NOMO-1 treated with dmso at 0.1 percent for 144 hours (cell line): Measurements from ENCODE around the gene AQP12A.

Experiments
- DNase-seq: peaks from one replicate; lab custom pipeline; 2025; ENCODE audit not compliant: unreplicated experiment; lab: John Stamatoyannopoulos, UW

AQP12A gene

GRCh38 chr2:240722376-240722775 lies 30.7 kb downstream of the AQP12A start:
- no peak for DNase-seq

GRCh38 chr2:240722796-240723735 lies 31.4 kb downstream of the AQP12A start:
- DNase-seq = no peak

- no peak for DNase-seq
Measured at GRCh38 chr2:240723851-240724250, 32.2 kb downstream of the AQP12A start.

- DNase-seq = no peak
Measured at GRCh38 chr2:240724431-240724830, 32.8 kb downstream of the AQP12A start.

- no peak for DNase-seq
Measured at GRCh38 chr2:240725266-240725665, 33.6 kb downstream of the AQP12A start.

GRCh38 chr2:240725671-240726070 lies 34.0 kb downstream of the AQP12A start:
- no peak for DNase-seq

GRCh38 chr2:240726876-240727275 lies 35.2 kb downstream of the AQP12A start:
- DNase-seq = no peak

- DNase-seq = peak; percentile 14
Measured at GRCh38 chr2:240727439-240727838, 35.8 kb downstream of the AQP12A start.

- DNase-seq = no peak
Measured at GRCh38 chr2:240727913-240728312, 36.2 kb downstream of the AQP12A start.

- no peak for DNase-seq
Measured at GRCh38 chr2:240728361-240728760, 36.7 kb downstream of the AQP12A start.

GRCh38 chr2:240728827-240729226 lies 37.2 kb downstream of the AQP12A start:
- no peak for DNase-seq

- DNase-seq = no peak
Measured at GRCh38 chr2:240730501-240731177, 39.0 kb downstream of the AQP12A start.

GRCh38 chr2:240731178-240731545 lies 39.5 kb downstream of the AQP12A start:
- no peak for DNase-seq

- no peak for DNase-seq
Measured at GRCh38 chr2:240732184-240732583, 40.5 kb downstream of the AQP12A start.

GRCh38 chr2:240732911-240733622 lies 41.4 kb downstream of the AQP12A start:
- DNase-seq = no peak

GRCh38 chr2:240733803-240734495 lies 42.3 kb downstream of the AQP12A start:
- DNase-seq = no peak

- DNase-seq = no peak
Measured at GRCh38 chr2:240734756-240735155, 43.1 kb downstream of the AQP12A start.

GRCh38 chr2:240735476-240735875 lies 43.8 kb downstream of the AQP12A start:
- no peak for DNase-seq

GRCh38 chr2:240736281-240737250 lies 44.9 kb downstream of the AQP12A start:
- DNase-seq = no peak

GRCh38 chr2:240737512-240737911 lies 45.8 kb downstream of the AQP12A start:
- no peak for DNase-seq
